T-helper 1 cell (primary cell): ENCODE data around the gene TRIP13.
"Not testable (repeated sequence)": the region's sequence is repeated elsewhere in the genome, so short reads cannot be mapped to it uniquely, and the experiment has no call there.

Experiments
- DNase-seq, 5 donors: peaks; one replicate each; pipeline ENCODE4 v3.0.0-alpha.2; 2012 to 2020

The TRIP13 gene

DNA sequence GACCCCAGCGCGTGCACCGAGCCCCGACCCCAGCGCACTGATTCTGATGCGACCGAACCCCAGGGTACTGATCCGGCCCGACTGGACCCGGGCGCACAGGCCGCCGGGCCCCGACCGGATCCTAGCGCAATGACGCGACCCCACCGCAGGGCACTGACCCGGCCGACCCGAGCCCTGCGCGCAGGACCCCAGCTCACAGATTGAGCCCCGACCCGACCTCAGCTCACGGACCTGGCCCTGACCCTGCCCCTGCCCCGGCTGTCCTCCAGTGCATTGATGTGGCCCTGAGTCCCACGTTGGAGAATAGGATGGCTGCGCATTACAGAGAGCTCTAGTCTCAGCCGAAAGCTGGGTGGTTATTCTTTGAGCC is 438 bp downstream of the TRIP13 start:
- DNase-seq, result peak in 1 of 5 donors; percentile 13

DNA sequence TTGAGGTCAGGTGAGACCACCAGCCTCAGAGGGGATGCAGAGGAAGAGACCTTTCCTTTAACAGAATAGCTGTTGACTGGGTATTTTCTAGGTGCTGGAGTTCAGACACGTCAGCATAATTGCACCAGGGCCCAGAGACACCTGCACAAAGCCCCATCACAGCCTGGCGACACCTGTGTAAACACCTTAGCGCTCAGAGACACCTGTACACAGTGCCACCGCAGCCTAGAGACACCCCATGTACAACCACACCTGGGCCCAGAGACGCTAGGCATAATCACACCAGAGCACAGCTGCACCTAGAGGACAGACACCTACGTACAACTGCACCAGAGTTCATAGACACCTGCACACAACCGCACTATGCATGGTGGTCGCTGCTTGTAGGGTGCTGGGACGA is 1.0 kb downstream of the TRIP13 start:
- no peak for DNase-seq

DNA sequence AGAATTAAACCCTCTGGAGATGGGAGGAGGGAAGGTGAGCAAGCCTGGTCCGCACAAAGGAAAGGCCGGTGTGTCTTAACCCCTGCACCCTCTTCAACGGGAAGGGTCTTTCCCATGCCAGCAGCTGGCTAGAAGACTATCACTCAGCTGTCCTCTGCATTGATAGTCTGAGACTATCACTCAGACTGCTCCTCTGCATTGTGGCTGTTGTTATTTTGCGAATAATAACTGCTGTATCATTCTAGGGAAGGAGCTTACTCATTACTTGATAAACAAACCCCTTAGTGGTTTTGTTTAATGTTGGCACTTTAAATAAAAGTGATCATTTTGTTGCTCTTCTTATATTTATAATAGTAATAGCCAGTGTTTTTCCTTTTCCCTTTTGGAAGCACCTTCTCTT is 8.1 kb downstream of the TRIP13 start:
- no peak for DNase-seq

DNA sequence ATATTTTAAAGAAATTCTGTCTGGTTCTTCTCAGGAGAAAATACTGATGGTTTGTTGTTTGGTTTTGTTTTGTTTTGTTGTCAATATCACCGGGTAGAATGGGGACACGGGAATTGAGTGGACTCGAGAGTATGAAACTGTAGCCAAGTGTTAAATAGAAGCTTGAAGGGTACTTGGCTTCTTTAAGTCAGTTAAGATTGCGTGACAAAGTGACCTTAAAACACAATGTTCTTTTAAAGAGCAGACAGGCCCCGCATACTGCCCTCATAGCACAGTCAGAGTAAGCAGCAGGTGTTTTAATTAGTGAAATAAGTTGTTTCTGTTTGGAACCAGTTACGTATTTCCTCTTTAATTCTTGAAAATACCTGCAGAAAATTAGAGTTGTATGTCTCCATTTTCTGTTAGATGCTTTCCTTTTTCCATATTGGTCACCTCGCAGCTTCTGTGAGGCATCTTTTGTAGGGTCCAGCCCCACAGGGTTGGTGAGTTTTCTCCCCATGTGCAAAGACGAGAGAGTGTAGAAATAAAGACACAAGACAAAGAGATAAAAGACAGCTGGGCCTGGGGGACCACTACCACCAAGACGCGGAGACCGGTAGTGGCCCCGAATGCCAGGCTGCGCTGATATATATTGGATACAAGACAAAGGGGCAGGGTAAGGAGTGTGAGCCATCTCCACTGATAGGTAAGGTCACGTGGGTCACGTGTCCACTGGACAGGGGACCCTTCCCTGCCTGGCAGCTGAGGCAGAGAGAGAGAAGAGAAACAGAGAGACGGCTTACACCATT is 9.6 kb downstream of the TRIP13 start:
- DNase-seq, result no peak

DNA sequence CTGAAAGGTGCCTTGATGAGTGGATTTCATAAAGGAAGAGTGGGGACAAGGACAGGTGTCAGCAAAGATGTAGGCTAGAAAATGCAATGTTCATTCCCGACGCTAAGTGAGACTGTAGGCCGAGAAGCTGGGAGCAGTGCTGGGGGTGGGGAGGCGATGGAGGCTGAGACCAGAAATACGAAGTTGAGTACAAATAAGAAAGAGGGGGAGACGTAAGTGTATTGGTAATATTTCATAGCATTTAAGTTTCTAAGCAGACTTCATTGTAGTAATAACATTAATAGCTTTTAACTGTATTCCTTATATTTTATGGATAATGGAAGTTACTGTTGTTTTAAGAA is 11.0 kb downstream of the TRIP13 start:
- DNase-seq, result no peak

DNA sequence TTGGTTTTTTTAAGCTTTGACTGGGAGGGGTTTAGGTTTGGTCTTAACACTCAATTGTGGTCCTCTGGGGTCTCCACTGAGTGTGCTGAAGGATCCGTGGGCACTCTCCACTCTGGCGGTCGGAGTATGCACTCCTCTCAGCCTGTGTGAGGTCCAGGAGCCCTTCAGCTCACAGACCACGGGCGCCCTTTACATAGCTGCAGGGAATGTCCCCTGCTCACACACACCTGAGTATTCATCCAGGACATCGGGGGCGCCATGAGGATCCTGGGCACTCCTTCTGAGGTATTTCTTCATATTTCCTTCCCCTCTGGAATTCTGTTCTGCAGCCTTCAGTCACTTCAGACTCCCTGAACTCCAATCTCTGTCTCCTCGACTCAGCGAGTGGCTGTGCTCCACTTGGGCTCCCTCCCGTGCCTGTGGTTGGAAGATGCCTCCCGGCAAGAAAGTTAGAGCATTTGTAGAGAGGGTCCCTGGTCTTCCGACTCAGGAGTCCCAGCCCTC is 12.5 kb downstream of the TRIP13 start:
- no peak for DNase-seq

DNA sequence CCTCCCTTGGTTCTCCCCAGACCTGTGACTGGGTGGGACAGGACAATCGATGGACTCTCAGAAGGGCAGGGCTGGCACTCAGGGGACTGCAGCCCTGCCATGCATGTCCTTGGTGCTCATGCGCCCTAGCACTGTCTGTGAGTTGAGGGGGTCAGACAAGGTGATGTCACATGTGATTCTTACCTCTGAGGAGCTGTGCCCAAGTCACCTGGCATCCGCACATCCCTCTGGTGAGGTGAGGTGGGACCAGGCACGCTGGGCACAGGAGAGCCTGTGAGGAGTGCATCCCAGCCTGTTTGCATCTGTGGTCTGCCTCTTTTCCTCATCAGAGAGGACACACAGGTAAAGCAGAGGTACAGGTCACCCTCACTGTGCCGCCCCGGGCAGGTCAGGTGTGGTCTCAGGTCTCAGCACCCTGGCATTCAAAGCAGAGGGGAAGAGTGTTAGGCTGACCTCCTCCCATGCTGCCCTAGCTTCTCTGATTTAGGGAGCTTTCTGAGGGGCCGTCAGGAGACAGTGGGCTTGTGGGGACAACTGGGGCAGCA is 14.8 kb downstream of the TRIP13 start:
- DNase-seq, result no peak

DNA sequence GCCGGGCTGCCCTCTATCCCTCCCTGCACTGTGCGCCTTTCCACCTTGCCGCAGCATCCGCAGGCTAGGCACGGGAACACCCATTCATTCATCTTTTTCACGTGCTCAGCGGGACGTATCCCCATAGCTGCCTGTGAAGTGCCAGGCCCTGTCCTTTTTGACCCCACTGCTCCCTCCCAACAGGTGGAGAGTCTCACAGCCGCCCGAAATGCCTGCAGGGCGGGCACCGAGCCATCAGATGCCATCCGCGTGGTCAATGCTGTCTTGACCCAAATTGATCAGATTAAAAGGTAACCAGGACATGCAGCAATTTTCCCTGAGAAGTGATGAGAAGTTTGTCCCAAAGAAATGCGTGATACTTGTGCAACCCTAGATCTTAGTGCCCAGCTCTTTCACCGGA is 15.5 kb downstream of the TRIP13 start:
- no peak for DNase-seq

DNA sequence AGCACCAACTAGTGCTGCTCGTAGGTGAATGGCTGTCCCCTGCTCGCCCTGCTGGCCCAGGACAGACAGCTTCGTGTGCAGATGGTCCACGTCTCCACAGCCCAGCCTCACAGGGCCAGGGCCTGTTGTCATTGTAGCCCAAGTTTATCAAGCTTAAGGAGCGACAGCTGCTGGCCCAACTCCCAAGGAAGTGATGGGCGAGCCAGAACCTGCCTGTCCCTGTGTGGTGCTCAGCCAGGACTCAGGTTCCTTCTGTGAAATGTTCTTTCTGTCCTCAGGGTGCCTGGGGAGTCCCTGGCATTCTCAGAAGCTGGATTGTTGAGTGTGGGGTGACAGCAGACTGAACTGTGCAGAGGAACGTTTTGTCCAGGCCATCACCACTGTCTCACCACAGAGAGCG is 16.4 kb downstream of the TRIP13 start:
- no peak for DNase-seq

DNA sequence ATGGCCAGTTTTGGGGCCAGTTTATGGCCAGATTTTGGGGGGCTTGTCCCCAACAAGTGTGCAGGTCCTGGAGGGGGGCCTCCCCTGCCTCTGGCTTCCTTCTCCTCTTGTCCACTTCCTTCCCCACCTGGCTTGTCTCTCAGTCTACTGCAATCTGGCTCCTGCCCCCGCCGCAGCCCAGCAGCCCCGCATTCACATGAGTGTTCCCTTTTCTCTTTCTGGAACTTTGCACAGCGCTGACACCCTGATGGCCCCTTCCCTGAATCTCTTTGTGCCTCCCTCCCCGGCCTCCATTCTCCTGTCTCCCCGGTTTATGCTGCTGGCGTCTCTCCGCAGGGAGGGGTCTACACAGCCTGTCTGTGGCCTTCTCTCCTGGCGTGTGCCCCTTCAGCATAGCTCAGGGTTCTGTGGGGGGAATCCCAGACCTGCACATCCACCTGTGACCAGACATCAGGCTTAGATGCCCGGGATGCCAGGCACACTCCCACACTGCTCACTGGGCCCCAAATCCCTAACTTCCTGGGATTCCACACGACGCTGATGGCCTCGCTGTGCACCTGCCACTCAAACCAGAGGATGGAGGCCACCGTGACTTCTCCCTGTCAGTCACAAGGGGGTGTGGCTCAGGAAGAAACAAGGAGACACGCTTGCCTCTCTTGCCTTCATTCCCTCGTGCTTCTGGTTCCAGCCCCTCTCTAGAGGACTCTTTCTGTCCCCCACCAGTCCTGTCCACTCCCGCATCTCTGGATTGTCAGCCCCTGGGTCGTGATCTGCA is 17.5 kb downstream of the TRIP13 start:
- no peak for DNase-seq

DNA sequence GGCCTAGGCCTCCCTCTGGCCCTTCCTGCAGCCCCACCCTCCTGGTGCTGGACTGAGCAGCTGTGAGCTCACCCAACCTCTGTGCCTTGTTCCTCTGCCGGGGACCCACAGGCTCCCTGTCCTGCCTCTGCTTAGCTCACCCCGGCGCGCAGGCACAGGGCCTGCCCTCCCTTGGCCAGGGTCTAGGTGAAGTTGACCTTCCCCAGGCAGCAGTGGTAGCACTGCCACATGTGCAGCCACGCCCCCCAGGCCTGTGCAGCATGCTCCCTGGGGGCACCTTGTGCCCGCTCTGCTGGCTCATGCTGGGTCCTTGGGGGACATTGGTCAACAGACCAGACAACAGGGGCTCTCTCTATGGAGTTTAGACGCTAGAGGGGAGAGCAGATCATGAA is 18.1 kb downstream of the TRIP13 start:
- no peak for DNase-seq

DNA sequence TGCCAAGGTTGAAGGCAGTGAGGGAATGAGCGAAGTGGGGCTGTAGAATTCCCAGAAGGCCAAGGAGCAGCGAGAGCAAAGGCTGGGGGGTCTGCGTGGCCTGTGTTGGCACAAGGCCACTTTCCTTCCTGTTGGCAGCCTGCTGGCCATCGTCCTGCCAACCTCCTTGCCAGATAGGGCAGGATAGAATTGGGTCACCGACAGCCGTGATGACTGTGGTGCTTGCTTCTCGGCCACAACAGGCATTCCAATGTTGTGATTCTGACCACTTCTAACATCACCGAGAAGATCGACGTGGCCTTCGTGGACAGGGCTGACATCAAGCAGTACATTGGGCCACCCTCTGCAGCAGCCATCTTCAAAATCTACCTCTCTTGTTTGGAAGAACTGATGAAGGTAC is 18.9 kb downstream of the TRIP13 start:
- DNase-seq, result no peak

DNA sequence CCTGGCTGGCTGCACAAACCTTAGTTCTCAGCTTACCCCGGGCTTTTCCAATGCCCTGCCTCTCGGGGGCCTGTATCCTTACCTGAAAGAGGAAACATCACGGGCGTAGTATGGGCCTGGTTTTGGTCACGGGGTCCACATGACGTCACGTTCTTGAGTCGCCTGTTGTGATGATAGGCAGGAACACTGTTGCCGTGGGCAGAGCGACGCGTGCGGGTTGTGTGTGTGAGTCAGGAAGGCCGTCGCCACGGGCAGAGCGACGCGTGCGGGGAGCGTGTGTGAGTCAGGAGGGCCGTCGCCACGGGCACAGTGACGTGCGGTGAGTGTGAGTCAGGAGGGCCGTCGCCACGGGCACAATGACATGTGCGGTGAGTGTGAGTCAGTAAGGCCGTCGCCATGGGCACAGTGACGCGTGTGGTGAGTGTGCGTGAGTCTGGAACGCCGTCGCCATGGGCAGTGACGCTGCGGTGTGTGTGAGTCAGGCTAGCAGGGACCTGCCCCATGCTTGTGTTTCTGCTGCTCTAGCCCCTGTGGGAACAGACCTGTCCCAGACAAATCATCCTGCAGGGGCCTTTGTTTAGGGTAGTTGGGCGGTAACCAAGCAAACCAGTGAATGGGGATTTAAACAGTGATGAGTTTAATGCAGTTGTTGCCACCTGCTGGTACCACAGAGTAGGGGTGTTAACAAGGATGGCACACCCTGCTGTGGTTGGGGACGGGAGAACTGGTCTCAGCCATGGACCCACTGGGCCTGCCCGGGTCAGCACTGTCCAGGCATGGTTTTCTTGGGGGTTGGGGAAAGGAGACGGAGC is 19.8 kb downstream of the TRIP13 start:
- DNase-seq, result peak; percentile 68 to 78 (median 74)

DNA sequence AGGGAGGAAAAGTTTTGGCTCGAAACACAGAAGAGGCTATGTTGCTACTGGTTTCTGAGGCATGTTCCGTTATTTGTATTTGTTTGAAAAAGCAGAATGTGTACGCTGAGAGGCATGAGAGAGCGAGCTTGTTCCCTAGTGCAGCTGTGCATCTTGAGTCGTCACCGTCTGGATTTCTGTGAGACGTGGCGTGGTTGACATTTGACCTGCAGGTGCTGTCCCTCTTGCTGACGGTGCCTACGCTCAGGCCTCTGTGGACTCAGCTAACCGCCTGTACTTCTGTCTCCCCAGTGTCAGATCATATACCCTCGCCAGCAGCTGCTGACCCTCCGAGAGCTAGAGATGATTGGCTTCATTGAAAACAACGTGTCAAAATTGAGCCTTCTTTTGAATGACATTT is 21.5 kb downstream of the TRIP13 start:
- DNase-seq, result no peak

DNA sequence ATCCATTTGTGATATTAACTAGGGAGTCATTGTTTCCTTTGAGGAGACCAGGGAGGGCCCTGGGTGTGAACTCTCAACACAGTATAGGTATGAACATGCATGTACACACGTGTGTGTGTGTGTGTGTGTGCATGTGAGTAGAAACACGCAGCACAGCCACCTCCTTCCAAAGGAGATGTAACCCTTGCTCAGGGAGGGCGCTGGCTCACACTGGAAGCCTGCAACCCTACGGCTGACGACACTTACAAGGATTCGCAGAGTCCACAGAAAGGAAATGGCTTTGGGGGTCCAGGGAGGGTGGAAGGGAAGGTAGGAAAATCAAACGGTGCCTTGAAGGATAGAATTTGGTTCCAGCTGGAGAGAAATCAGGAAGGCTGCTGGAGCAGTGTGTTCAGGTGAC is 21.9 kb downstream of the TRIP13 start:
- no peak for DNase-seq

DNA sequence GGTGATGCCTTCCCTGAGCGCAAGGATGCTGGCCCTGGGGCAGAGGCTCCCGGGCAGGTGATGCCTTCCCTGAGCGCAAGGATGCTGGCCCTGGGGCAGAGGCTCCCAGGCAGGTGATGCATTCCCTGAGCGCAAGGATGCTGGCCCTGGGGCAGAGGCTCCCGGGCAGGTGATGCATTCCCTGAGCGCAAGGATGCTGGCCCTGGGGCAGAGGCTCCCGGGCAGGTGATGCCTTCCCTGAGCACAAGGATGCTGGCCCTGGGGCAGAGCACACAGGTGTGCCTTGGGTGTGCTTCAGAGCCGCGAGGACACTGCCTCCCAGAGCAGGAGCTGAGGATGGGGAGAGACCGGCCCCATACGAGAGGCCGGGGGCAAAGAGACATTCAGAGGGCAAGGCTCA is 22.7 kb downstream of the TRIP13 start:
- not testable (repeated sequence) for DNase-seq

DNA sequence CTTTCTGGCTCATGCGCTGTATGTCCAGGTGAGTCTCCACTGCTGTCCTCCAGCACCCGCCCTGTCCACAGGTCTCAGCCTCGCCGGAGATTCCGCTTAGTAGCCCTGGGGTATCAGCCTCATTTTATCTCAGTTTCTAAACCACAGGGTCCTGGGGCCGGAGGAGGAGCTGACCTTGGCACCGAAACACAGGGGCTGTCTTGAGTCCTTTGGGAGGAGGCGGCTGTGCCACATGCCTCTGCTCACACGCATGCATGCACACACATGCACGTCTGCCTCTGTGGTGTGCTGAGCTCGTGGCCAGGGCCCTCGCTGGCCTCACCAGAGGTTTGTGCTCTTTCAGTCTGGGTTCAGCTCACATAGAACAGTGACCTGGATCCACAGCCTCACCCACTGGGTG is 23.3 kb downstream of the TRIP13 start:
- DNase-seq, result no peak

DNA sequence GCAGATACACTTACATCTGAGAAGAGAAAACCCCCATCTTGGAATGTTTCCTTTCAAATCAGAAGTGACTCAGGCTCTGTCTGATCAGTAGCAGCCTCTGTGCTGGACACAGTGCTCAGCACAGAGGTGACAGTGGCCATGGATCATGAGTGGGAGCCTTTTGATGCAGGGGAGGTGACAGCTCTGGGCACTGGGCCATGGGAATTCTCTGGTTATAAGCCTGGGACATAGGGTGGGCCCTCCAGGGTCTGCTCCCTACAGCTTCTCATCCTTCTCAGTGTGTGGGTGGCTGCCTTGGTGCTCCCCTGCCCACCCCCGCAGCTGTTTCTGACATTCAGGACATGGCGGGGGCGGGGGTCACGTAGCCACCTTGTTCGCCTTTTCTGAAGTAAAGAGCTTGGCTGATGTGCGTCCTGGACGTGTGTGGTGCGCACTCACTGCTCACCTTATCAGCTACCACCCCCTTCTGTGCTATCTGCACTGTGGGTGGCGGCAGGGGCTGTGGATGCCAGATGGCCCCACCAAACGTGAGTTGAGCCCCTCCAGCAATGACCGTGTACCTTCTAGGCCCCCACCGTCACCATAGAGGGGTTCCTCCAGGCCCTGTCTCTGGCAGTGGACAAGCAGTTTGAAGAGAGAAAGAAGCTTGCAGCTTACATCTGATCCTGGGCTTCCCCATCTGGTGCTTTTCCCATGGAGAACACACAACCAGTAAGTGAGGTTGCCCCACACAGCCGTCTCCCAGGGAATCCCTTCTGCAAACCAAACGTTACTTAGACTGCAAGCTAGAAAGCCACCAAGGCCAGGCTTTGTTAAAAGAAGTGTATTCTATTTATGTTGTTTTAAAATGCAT is 24.0 kb downstream of the TRIP13 start:
- no peak for DNase-seq

DNA sequence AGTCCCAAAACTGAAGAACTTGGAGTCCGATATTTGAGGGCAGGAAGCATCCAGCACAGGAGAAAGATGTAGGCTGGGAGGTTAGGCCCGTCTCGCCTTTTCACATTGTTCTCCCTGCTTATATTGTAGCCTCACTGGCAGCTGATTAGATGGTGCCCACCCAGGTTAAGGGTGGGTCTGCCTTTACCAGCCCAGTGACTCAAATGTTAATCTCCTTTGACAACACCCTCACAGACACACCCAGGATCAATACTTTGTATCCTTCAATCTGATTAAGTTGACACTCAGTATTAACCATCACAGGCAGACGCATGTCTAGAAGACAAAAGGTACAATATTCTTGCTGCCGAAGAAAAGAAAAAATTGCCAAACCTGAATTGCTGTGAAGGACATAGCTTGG is 26.0 kb downstream of the TRIP13 start:
- not testable (repeated sequence) for DNase-seq

DNA sequence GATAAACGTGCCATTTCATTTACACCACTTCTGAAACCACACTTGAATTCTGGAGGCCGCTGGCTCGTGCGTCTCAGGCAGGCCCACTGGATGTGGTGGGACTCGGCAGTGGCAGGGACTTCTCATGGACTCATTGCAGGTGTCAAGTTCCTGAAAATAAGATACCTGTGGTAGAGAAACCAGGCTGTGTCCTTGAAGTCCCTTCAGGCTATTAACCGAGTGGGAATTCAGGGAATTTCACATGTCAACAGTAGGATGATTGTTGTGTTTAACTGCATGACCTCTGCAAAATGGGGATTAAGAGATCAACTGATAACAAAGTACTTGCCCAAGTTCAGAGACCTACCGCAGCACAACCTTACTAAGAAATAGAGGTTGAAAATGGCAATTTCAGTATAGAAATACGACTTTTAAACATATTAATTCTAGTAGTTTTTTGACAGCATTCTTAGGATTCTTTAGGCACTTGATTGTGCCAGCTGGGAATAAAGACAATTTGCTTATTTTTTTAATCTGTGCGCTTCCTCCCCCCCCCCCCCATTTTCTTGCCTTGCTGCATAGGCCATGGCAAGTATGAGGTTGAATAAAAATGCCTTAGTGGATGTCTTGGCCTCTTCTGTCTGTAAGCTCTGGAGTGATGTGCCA is 26.8 kb downstream of the TRIP13 start:
- DNase-seq, result no peak

DNA sequence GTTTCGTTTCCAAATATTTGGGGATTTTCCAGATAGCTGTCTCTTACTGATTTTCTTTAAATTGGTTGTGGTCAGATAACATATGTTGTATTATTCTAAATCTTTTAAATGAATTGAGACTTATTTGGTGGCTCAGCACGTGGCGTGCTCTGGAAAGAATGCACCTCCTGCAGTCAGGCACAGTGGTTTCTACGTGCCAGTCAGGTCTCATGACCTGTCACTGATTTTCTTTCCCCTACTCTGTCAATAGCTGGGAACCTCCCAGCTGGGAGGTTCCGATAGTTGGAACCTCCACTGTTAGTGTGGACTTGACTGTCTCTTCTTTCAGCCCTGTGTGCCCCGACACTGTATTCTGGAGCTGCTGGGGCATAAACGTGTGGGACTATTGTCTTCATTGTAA is 27.6 kb downstream of the TRIP13 start:
- no peak for DNase-seq
